ENCODE results near the gene SASH1.

- TF ChIP-seq POLR2A (IDR thresholded peaks at IDR 0.05) (no peak), CTCF (IDR thresholded peaks at IDR 0.05) (no peak)
Measured at GRCh38 chr6:148389086-148389485, 46.4 kb downstream of the SASH1 start.
